ENCODE results near the gene TGM2. TPM values are rescaled to one million over a fixed set of nuclear protein-coding genes. Genes with fewer than 3 reads are reported as not detected.

TGM2 gene
- total RNA-seq, 1 donor from 2014 or later = 5.5 TPM

- FAIRE-seq = no peak
- peak; percentile 90 for DNase-seq (ENCODE audit: low read depth)
- TF ChIP-seq CTCF (IDR thresholded peaks at IDR 0.05; ENCODE audit: insufficient read depth, low read length, severe bottlenecking) = no peak
- Histone ChIP-seq H3K27me3 (ENCODE audit: control insufficient read depth, insufficient read depth, low read length) (no peaks in the 10 kb centered on the region), H3K4me3 (ENCODE audit: low read depth, low read length) (no peak overlapping the region), H3K36me3 (ENCODE audit: control insufficient read depth, insufficient read depth, low read length) (no peaks in the 10 kb centered on the region)
Measured at GRCh38 chr20:38186788-38187221, 21.7 kb upstream of the TGM2 start.

GRCh38 chr20:38184101-38184500 lies 19.0 kb upstream of the TGM2 start:
- TF ChIP-seq CTCF (IDR thresholded peaks at IDR 0.05; ENCODE audit: insufficient read depth, low read length, severe bottlenecking) = no peak
- H3K4me3 ChIP-seq (ENCODE audit: low read depth, low read length) = no peak overlapping the region
- H3K36me3 ChIP-seq (ENCODE audit: control insufficient read depth, insufficient read depth, low read length) = no peaks in the 10 kb centered on the region
- no peak for FAIRE-seq
- peak; percentile 76 for DNase-seq (ENCODE audit: low read depth)
- no peaks in the 10 kb centered on the region for H3K27me3 ChIP-seq (ENCODE audit: control insufficient read depth, insufficient read depth, low read length)

DNA sequence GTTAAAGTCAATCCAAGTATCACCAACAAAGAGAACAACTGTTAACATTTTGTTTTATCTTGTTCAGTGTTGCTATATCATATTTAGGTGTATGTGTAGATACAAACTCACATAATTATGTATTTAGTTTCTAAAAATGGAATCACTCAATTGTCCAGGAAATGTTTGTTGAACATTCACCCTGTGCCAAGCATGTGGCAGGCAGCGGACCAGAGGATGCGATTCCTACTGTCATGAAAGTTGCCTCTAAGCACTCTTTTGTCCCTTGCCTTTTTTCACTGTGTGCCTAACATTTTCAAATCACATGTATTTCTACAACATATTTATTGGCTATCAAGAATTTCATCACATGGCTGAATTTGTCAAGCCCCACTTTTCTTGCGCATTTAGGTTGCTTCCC lies 16.9 kb upstream of the TGM2 start:
- FAIRE-seq (no peak), DNase-seq (ENCODE audit: low read depth) (no peak)
- Histone ChIP-seq H3K36me3 (ENCODE audit: control insufficient read depth, insufficient read depth, low read length) (no peaks in the 10 kb centered on the region), H3K4me3 (ENCODE audit: low read depth, low read length) (no peak overlapping the region), H3K27me3 (ENCODE audit: control insufficient read depth, insufficient read depth, low read length) (no peaks in the 10 kb centered on the region)
- no peak for TF ChIP-seq CTCF (IDR thresholded peaks at IDR 0.05; ENCODE audit: insufficient read depth, low read length, severe bottlenecking)

- no peak for DNase-seq (ENCODE audit: low read depth)
- no peak for FAIRE-seq
- Histone ChIP-seq H3K27me3 (ENCODE audit: control insufficient read depth, insufficient read depth, low read length) (no peaks in the 10 kb centered on the region), H3K36me3 (ENCODE audit: control insufficient read depth, insufficient read depth, low read length) (no peaks in the 10 kb centered on the region), H3K4me3 (ENCODE audit: low read depth, low read length) (no peak overlapping the region)
- TF ChIP-seq CTCF (IDR thresholded peaks at IDR 0.05; ENCODE audit: insufficient read depth, low read length, severe bottlenecking) = no peak
Measured at GRCh38 chr20:38181207-38181801, 16.2 kb upstream of the TGM2 start.

DNA sequence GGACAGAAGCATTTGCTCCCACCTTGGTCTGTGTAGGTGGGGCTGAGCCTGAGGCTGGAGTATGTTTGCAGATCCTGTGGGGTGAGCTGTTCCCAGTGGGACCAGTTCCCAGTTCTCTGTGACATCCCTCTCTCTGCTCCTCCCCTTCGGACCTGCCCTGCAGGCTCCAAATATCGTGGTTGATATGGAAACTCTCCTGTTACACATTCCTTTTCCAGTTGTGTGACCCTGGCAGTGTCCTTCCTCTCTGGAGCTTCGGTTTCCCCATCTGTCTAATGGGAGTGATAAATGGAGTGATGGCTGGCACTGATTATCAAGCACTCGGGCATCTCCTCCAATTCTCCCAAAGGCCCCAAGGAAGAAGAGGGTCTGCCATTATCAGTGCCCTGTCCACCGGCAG lies 15.7 kb upstream of the TGM2 start:
- TF ChIP-seq CTCF (IDR thresholded peaks at IDR 0.05; ENCODE audit: insufficient read depth, low read length, severe bottlenecking) = no peak
- no peak for FAIRE-seq
- Histone ChIP-seq H3K36me3 (ENCODE audit: control insufficient read depth, insufficient read depth, low read length) (no peaks in the 10 kb centered on the region), H3K27me3 (ENCODE audit: control insufficient read depth, insufficient read depth, low read length) (no peaks in the 10 kb centered on the region), H3K4me3 (ENCODE audit: low read depth, low read length) (no peak overlapping the region)
- DNase-seq (ENCODE audit: low read depth) = no peak

GRCh38 chr20:38179846-38180245 lies 14.8 kb upstream of the TGM2 start:
- no peak overlapping the region for H3K4me3 ChIP-seq (ENCODE audit: low read depth, low read length)
- no peaks in the 10 kb centered on the region for H3K36me3 ChIP-seq (ENCODE audit: control insufficient read depth, insufficient read depth, low read length)
- H3K27me3 ChIP-seq (ENCODE audit: control insufficient read depth, insufficient read depth, low read length) = no peaks in the 10 kb centered on the region
- DNase-seq (ENCODE audit: low read depth) (peak; percentile 17), FAIRE-seq (no peak)
- no peak for TF ChIP-seq CTCF (IDR thresholded peaks at IDR 0.05; ENCODE audit: insufficient read depth, low read length, severe bottlenecking)

Data from bronchial epithelial cell (primary cell).